SK-N-SH (cell line): ENCODE results near the gene SRA1. TPM values are rescaled to one million over a fixed set of nuclear protein-coding genes. Genes with fewer than 3 reads are reported as not detected.
"Not testable (repeated sequence)": the region's sequence is repeated elsewhere in the genome, so short reads cannot be mapped to it uniquely, and the experiment has no call there.

Experiments
- CTCF ChIA-PET: fragments of 300-600, 350-600 bp; formaldehyde crosslinking; extraction: SDS; loops from one replicate; lab custom pipeline; 2021; lab: Yijun Ruan, JAX
- POLR2A ChIA-PET: fragments of 350-600 bp; sonication (Branson Sonifier 250); formaldehyde crosslinking; extraction: SDS; loops from one replicate; lab custom pipeline; 2020; ENCODE audit warnings: antibody characterized with exemption, inconsistent platforms; lab: Yijun Ruan, JAX
- DNase-seq: peaks from one replicate; pipeline ENCODE4 v3.0.0; 2012
- H2AFZ ChIP-seq: fragments of 200-600 bp; sonication (generic); 2 replicates; pipeline ENCODE4 v1.8.1; 2016; ENCODE audit warnings: antibody characterized with exemption, mild to moderate bottlenecking, low read depth
- H3F3A ChIP-seq: fragments of 200-600 bp; sonication (generic); replicated peaks from 2 replicates; pipeline ENCODE3; 2016; ENCODE audit warnings: antibody characterized with exemption, mild to moderate bottlenecking; ENCODE audit not compliant: insufficient read depth
- H3K27ac ChIP-seq, 2 experiments: fragments of 200-500 bp in 1 of 2; fragments of 200-600 bp in 1 of 2; sonication (Bioruptor generic) in 1 of 2; sonication (generic), shearing (Covaris generic) in 1 of 2; 2 replicates each; pipeline versions ENCODE4 v1.5.1 to v1.6.1; 2014 to 2016; ENCODE audit warnings: low read depth in 2 of 2, inconsistent platforms in 1 of 2, low read length in 1 of 2, mild to moderate bottlenecking in 1 of 2, mixed read lengths in 1 of 2
- H3K27me3 ChIP-seq: fragments of 200-600 bp; sonication (generic), shearing (Covaris generic); 2 replicates; pipeline ENCODE4 v1.6.1; 2016; ENCODE audit warnings: mixed run types; ENCODE audit not compliant: insufficient read depth
- H3K36me3 ChIP-seq, 2 experiments: fragments of 200-500 bp in 1 of 2; fragments of 200-600 bp in 1 of 2; sonication (Bioruptor generic) in 1 of 2; sonication (generic) in 1 of 2; replicated peaks in 1 of 2; 2 replicates each; pipeline versions ENCODE3 to v1.5.1; 2014 to 2016; ENCODE audit warnings: low read length in 1 of 2, mild to moderate bottlenecking in 1 of 2; ENCODE audit not compliant: insufficient read depth in 2 of 2, control insufficient read depth in 1 of 2
- H3K4me1 ChIP-seq, 2 experiments: fragments of 200-500 bp in 1 of 2; fragments of 200-600 bp in 1 of 2; sonication (Bioruptor generic) in 1 of 2; sonication (generic), shearing (Covaris generic) in 1 of 2; 2 replicates each; pipeline versions ENCODE4 v1.5.1 to v1.6.1; 2014 to 2016; ENCODE audit warnings: low read depth in 1 of 2, low read length in 1 of 2, mixed run types in 1 of 2; ENCODE audit not compliant: insufficient read depth in 2 of 2, control insufficient read depth in 1 of 2
- H3K4me2 ChIP-seq: fragments of 200-600 bp; sonication (generic), shearing (Covaris generic); 2 replicates; pipeline ENCODE4 v1.6.1; 2017; ENCODE audit warnings: mixed run types
- H3K4me3 ChIP-seq, 2 experiments: fragments of 200-500 bp in 1 of 2; fragments of 200-600 bp in 1 of 2; sonication (Bioruptor generic) in 1 of 2; sonication (generic), shearing (Covaris generic) in 1 of 2; 2 replicates each; pipeline versions ENCODE4 v1.5.1 to v1.8.1; 2014 to 2016; ENCODE audit warnings: low read depth in 2 of 2, inconsistent platforms in 1 of 2, low read length in 1 of 2, mild to moderate bottlenecking in 1 of 2, mixed read lengths in 1 of 2, moderate library complexity in 1 of 2
- H3K79me2 ChIP-seq: fragments of 200-600 bp; sonication (generic); 2 replicates; pipeline ENCODE4 v1.8.1; 2017; ENCODE audit warnings: mild to moderate bottlenecking; ENCODE audit not compliant: insufficient read depth
- H3K9ac ChIP-seq: fragments of 200-600 bp; sonication (generic); 2 replicates; pipeline ENCODE4 v1.6.1; 2017; ENCODE audit warnings: mixed run types
- H3K9me2 ChIP-seq: fragments of 200-600 bp; sonication (generic); 2 replicates; pipeline ENCODE4 v1.6.1; 2017; ENCODE audit warnings: mixed run types
- H3K9me3 ChIP-seq: fragments of 200-600 bp; sonication (generic); 2 replicates; pipeline ENCODE4 v1.6.1; 2017; ENCODE audit warnings: mixed run types, mild to moderate bottlenecking, moderate library complexity
- H4K20me1 ChIP-seq: fragments of 200-600 bp; sonication (generic); 2 replicates; pipeline ENCODE4 v1.6.1; 2017; ENCODE audit warnings: mild to moderate bottlenecking, mixed run types; ENCODE audit not compliant: insufficient read depth
- CHD2 ChIP-seq: fragments of 150-350 bp; IDR thresholded peaks from 2 replicates; pipeline ENCODE4 v1.6.1; 2018; ENCODE audit warnings: low read length; ENCODE audit not compliant: partially characterized antibody
- ELF1 ChIP-seq: IDR thresholded peaks from 2 replicates; pipeline ENCODE4 v1.4.0; 2012
- EZH2phosphoT487 ChIP-seq: fragments of 200-600 bp; sonication (generic); IDR thresholded peaks from 2 replicates; pipeline ENCODE4 v1.6.1; 2017; ENCODE audit warnings: low read depth, mixed run types, mild to moderate bottlenecking, antibody characterized with exemption, moderate library complexity, borderline replicate concordance
- FOXJ3 ChIP-seq: sonication (generic); formaldehyde crosslinking; IDR thresholded peaks from 2 replicates; pipeline ENCODE4 v1.5.1; 2020; ENCODE audit warnings: mild to moderate bottlenecking, missing genetic modification reagents
- GABPA ChIP-seq: IDR thresholded peaks from 2 replicates; pipeline ENCODE4 v1.4.0; 2012; ENCODE audit warnings: low read depth, mild to moderate bottlenecking
- IRF3 ChIP-seq: fragments of 150-350 bp; IDR thresholded peaks from 2 replicates; pipeline ENCODE4 v1.6.1; 2016; ENCODE audit warnings: mild to moderate bottlenecking, low read depth, low read length
- JUND ChIP-seq: IDR thresholded peaks from 2 replicates; pipeline ENCODE4 v1.4.0; 2012
- NFIC ChIP-seq: IDR thresholded peaks from 2 replicates; pipeline ENCODE4 v1.4.0; 2012; ENCODE audit warnings: borderline replicate concordance
- NRF1 ChIP-seq: IDR thresholded peaks from 2 replicates; pipeline ENCODE4 v1.6.1; 2012; ENCODE audit warnings: low read depth, mild to moderate bottlenecking, low read length
- PBX3 ChIP-seq: IDR thresholded peaks from 2 replicates; pipeline ENCODE4; 2012
- POLR2AphosphoS5 ChIP-seq: IDR thresholded peaks from 2 replicates; pipeline ENCODE4 v1.6.1; 2012; ENCODE audit warnings: low read depth, low read length
- RCOR1 ChIP-seq: fragments of 150-350 bp; IDR thresholded peaks from 2 replicates; pipeline ENCODE4 v1.6.1; 2017; ENCODE audit warnings: antibody characterized with exemption, low read length
- RFX5 ChIP-seq: IDR thresholded peaks from 2 replicates; pipeline ENCODE4 v1.6.1; 2012; ENCODE audit warnings: mild to moderate bottlenecking, improper control_type of control experiment, low read length
- RXRA ChIP-seq: IDR thresholded peaks from 2 replicates; pipeline ENCODE4 v1.4.0; 2012; ENCODE audit warnings: low read depth, mild to moderate bottlenecking, borderline replicate concordance
- TAF1 ChIP-seq: IDR thresholded peaks from 2 replicates; pipeline ENCODE4 v1.6.1; 2012; ENCODE audit warnings: low read depth, mild to moderate bottlenecking, low read length, moderate library complexity, borderline replicate concordance
- TCF12 ChIP-seq: IDR thresholded peaks from 2 replicates; pipeline ENCODE4 v1.4.0; 2012
- TEAD4 ChIP-seq: IDR thresholded peaks from 2 replicates; pipeline ENCODE4 v1.4.0; 2012; ENCODE audit warnings: mild to moderate bottlenecking, borderline replicate concordance; ENCODE audit not compliant: insufficient read depth
- YY1 ChIP-seq: IDR thresholded peaks from 2 replicates; pipeline ENCODE4 v1.4.0; 2012; ENCODE audit warnings: low read depth, mild to moderate bottlenecking
- WGBS: methylation state at CpG from one replicate; pipeline ENCODE4 v1.1.6; 2017; ENCODE audit warnings: low lambda C conversion rate; 5-methylcytosine and 5-hydroxymethylcytosine counted together
- polyA plus RNA-seq, 3 experiments: library from polyadenylated mRNA; depleted of rRNA; stranded (reverse); fragments of >200 nt; gene quantifications; 2 replicates each; pipeline ENCODE4 v1.2.3, GENCODE V29; 2012

SRA1 gene
- polyA plus RNA-seq, 1 of the 3 experiments (the other 2 are of a cell fraction), result 35.9 TPM

DNA sequence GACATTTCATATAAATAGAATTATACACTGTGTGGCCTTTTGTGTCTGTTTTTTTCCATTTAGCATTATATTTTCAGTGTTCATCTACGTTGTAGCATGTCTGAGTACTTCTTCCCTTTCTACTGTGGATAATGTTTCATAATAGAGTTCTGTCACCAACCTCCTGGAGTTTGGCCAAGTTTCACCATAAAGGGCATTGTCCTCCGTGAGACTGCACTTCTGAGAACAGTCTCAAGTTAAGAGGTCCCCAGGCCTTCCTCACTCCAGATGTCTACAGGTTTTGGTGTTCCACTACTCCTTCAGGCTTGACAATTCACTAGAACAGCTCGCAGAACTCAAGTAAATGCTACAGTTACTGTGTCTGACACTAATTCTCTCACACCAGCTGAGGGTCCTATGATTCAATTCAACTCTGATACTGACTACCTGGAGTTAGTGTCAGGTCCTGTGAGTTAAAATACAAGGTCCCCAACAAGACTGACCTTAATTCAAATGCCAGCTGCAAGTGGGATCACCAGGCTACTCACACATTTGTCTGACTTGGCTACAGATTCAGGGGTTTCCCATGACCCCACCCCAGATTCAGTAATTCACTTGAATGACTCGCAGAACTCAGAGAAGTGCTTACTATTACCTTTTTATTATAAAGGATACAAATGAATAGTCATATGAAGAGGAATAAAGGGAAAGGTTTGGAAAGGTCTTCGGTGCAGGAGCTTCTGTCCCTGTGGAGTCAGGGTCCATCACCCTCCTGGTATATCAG is 38.4 kb upstream of the SRA1 start:
- Histone ChIP-seq H4K20me1 (no peaks in the 10 kb centered on the region), H3K4me1 (peaks cover 0 to 3% of the 10 kb centered on the region in 2 experiments; a peak in 1 of 4 replicates), H2AFZ (no peak overlapping the region; the same call in 1 of the 2 replicates), H3K79me2 (no peaks in the 10 kb centered on the region), H3K9ac (no peak overlapping the region), H3K27ac (no peak overlapping the region), H3K4me3 (no peak overlapping the region), H3K36me3 (no peaks in the 10 kb centered on the region), H3K27me3 (no peaks in the 10 kb centered on the region), H3K9me2 (no peaks in the 10 kb centered on the region), H3F3A (no peaks in the 10 kb centered on the region), H3K4me2 (no peak overlapping the region), H3K9me3 (no peaks in the 10 kb centered on the region)
- ChIA-PET CTCF (interaction anchor here (1.7 kb wide), 1 partner anchor 51 kb away, joined by 4 read pairs; no protein-coding TSS in a partner anchor), POLR2A (no interaction called here)
- TF ChIP-seq RXRA (no peak), NFIC (no peak), ELF1 (no peak), FOXJ3 (CRISPR knock-in tag) (no peak), NRF1 (no peak), TAF1 (no peak), RCOR1 (no peak), TEAD4 (no peak)
- DNase-seq, result no peak
- 53% methylated on average over 5 of the region's 5 CpGs for WGBS

DNA sequence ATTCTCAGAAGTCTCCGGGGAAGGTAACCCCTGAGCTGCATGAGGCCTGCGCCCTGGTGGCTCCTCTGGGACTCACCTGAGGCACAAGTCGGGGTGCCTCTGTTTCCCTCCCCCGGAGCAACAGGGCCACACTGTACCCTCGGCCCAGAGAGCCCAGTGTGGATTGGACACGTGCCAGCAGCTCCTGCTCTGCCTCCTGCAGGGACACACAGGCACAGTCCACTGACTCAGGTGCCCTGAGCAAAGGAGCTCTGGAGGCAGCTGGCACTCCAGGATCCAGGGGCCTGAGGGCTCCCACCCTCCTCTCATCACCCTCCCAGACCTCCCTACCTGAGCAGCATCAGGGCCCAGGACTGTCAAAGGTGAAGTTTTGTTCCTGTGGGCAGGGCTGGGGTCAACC is 36.9 kb upstream of the SRA1 start:
- 33% methylated on average over 5 of the region's 6 CpGs for WGBS
- Histone ChIP-seq H3K9me2 (no peaks in the 10 kb centered on the region), H4K20me1 (no peaks in the 10 kb centered on the region), H3K4me3 (no peak overlapping the region), H3K9ac (no peak overlapping the region), H3F3A (no peaks in the 10 kb centered on the region), H3K4me1 (peaks cover 0 to 3% of the 10 kb centered on the region in 2 experiments; a peak in 1 of 4 replicates), H3K9me3 (no peaks in the 10 kb centered on the region), H3K4me2 (no peak overlapping the region), H3K36me3 (no peaks in the 10 kb centered on the region), H3K27me3 (no peaks in the 10 kb centered on the region), H3K27ac (no peak overlapping the region), H2AFZ (no peak overlapping the region), H3K79me2 (no peaks in the 10 kb centered on the region)
- CTCF ChIA-PET, result no interaction called here
- no peak for DNase-seq
- TF ChIP-seq POLR2AphosphoS5 (no peak), RFX5 (no peak), YY1 (no peak), EZH2phosphoT487 (no peak), CHD2 (no peak), GABPA (no peak), TCF12 (no peak), PBX3 (no peak), TAF1 (no peak), JUND (no peak), IRF3 (no peak), TEAD4 (no peak)
- POLR2A ChIA-PET, result no interaction called here

DNA sequence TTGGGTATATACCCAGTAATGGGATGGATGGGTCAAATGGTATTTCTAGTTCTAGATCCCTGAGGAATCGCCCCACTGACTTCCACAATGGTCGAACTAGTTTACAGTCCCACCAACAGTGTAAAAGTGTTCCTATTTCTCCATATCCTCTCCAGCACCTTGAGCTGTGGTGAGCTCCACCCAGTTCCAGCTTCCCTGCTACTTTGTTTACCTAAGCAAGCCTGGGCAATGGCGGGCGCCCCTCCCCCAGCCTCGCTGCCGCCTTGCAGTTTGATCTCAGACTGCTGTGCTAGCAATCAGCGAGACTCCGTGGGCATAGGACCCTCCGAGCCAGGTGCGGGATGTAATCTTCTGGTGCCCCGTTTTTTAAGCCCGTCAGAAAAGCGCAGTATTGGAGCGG is 35.8 kb upstream of the SRA1 start:
- H3K4me1 ChIP-seq, H3K9ac ChIP-seq, H3K4me3 ChIP-seq, CTCF ChIA-PET, H3K27me3 ChIP-seq, H3F3A ChIP-seq, H3K9me2 ChIP-seq, H3K79me2 ChIP-seq, DNase-seq, H3K4me2 ChIP-seq, H3K27ac ChIP-seq, H3K9me3 ChIP-seq, H2AFZ ChIP-seq, POLR2A ChIA-PET, H3K36me3 ChIP-seq, H4K20me1 ChIP-seq: not testable (repeated sequence)
- WGBS, result 64% methylated on average over 11 of the region's 14 CpGs
